Fibroblast of mammary gland (primary cell): ENCODE results near the gene SPTAN1.
A peak's percentile ranks its signal among the peaks of the same experiment; 100 is the strongest.
"Not testable (repeated sequence)": the region's sequence is repeated elsewhere in the genome, so short reads cannot be mapped to it uniquely, and the experiment has no call there.

Source experiments
- DNase-seq: peaks from one replicate; pipeline ENCODE4 v3.0.0-alpha.2; 2010; ENCODE audit warnings: low read depth
- H3K4me3 ChIP-seq: 2 replicates; pipeline ENCODE4 v1.5.1; 2011; ENCODE audit warnings: low read depth, mild to moderate bottlenecking, low read length, moderate library complexity; ENCODE audit not compliant: control insufficient read depth
- CTCF ChIP-seq: conservative IDR thresholded peaks from 2 replicates; pipeline ENCODE4 v1.5.1; 2011; ENCODE audit warnings: low read depth, low read length, inconsistent platforms; ENCODE audit not compliant: control insufficient read depth, insufficient read depth

Gene SPTAN1

GRCh38 chr9:128552153-128552743 lies at the start of gene SPTAN1:
SPTAN1 (plus strand) TSS chr9:128552587; CDS start chr9:128566741, 14,154 bp downstream.
- H3K4me3 ChIP-seq, result peak within 1 kb of the TSS; percentile 87
- DNase-seq, result peak; percentile 89
- TF ChIP-seq CTCF, result no peak

GRCh38 chr9:128503415-128503825 lies 49.0 kb upstream of the SPTAN1 start:
- H3K4me3 ChIP-seq, result not testable (repeated sequence)

GRCh38 chr9:128503870-128504269 lies 48.5 kb upstream of the SPTAN1 start:
- no peak for TF ChIP-seq CTCF
- H3K4me3 ChIP-seq, result peak overlapping the region; percentile 94
- peak; percentile 25 for DNase-seq

More at GRCh38 chr9:128503415-128503825, 49.0 kb upstream of the SPTAN1 start:
- peak; percentile 31 for DNase-seq

GRCh38 chr9:128504485-128505413 lies 47.6 kb upstream of the SPTAN1 start, which contains the start of gene GLE1:
GLE1 (plus strand) TSS chr9:128504719; CDS start chr9:128504806, 87 bp downstream.
- H3K4me3 ChIP-seq, result peak within 1 kb of the TSS; percentile 94
- DNase-seq, result peak; percentile 84
- TF ChIP-seq CTCF, result no peak

GRCh38 chr9:128505414-128505765 lies 47.0 kb upstream of the SPTAN1 start:
- H3K4me3 ChIP-seq, result peak overlapping the region; percentile 94
- peak; percentile 67 for DNase-seq
- no peak for TF ChIP-seq CTCF

GRCh38 chr9:128505906-128506305 lies 46.5 kb upstream of the SPTAN1 start:
- DNase-seq, H3K4me3 ChIP-seq: not testable (repeated sequence)

GRCh38 chr9:128512820-128513219 lies 39.6 kb upstream of the SPTAN1 start:
- no peak for TF ChIP-seq CTCF
- no peak for DNase-seq
- H3K4me3 ChIP-seq, result no peak overlapping the region
